HG03432 (cell line): Measurements from ENCODE around the gene DMD.

ENCODE experiments used
- ATAC-seq: cut with Tn5 transposase; IDR thresholded peaks from one replicate; pipeline ENCODE4 v1.9.1; 2021; ENCODE audit warnings: mild to moderate bottlenecking, moderate library complexity; ENCODE audit not compliant: unreplicated experiment

The DMD gene

DNA sequence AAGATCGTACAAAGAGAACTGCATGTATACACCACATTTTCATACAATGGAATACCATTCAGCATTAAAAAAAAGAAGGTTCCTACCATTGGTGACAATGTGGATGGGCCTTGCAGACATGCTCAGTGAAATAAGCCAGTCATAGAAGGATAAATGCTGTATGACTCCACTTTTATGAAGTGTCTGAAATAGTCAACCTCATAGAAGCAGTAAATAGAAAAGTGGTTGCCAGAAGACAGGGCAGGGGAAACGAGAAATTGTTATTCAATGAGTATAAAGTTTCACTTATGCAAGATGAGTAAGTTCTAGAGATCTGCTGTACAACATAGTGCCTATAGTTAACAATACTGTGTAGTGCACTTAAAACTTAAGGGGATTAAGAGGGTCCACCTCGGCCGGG lies 1882.1 kb downstream of the DMD start:
- no peak for ATAC-seq

GRCh38 chrX:31323658-31324057 lies 1887.7 kb downstream of the DMD start:
- ATAC-seq, result peak; percentile 99

GRCh38 chrX:31320740-31321139 lies 1890.6 kb downstream of the DMD start:
- ATAC-seq, result no peak

- ATAC-seq, result no peak
Measured at GRCh38 chrX:31319586-31319985, 1891.8 kb downstream of the DMD start.

DNA sequence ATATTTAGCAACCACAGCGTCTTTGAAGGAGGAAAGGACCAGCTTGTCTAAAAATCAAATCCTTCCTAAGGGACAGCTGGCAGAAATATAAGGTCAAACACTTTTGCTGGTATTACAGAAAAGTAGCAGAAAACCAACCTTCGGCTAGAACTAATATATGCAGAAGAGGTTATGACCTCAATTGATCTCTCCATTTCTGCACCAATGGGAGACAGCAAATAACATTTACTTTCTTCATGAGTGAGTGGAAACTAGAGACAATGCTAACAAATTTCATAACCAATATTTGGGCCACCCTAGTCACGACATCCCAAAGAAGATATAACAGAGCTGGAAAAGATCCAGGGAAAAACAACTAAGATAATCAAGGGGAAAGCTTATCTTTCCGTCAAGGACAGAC lies 1892.5 kb downstream of the DMD start:
- ATAC-seq, result no peak

- no peak for ATAC-seq
Measured at GRCh38 chrX:31316340-31316991, 1894.9 kb downstream of the DMD start.

DNA sequence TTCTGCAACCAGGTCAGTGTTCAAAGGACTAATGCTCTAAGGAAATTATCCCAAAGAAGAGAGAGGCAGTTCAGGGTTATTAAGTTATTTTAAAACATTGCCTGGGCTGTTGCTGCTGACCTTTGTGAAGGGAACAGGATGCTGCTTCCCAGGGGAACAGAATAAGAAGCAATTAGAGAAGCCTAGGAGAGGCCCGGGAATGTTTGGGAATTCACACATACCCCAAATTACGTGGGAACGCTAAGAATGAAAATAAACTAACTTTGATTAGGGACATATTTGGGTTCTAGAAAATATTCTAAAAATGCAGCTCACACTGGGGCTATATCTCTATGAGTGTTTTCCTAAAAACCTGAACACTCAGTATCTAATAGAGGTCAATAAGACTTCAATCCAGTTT lies 1896.4 kb downstream of the DMD start:
- no peak for ATAC-seq

- no peak for ATAC-seq
Measured at GRCh38 chrX:31307952-31308351, 1903.4 kb downstream of the DMD start.

GRCh38 chrX:31302573-31303075 lies 1908.7 kb downstream of the DMD start:
- ATAC-seq, result no peak

GRCh38 chrX:31301941-31302340 lies 1909.4 kb downstream of the DMD start:
- no peak for ATAC-seq

DNA sequence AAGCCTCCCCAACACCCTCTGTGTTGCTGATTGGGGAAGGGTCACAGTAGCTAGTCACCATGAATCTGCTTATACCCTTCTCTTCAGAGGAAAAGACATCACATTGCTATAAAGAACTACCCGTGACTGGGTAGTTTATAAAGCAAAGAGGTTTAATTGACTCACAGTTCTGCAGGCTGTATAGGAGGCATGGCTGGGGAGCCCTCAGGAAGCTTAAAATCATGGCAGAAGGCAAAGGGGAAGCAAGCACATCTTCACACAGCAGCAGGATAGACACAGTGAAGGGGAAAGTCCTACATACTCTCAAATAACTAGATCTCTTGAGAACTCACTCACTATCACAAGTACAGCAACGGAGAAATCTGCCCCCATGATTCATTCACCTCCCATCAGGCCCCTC lies 1910.1 kb downstream of the DMD start:
- no peak for ATAC-seq

DNA sequence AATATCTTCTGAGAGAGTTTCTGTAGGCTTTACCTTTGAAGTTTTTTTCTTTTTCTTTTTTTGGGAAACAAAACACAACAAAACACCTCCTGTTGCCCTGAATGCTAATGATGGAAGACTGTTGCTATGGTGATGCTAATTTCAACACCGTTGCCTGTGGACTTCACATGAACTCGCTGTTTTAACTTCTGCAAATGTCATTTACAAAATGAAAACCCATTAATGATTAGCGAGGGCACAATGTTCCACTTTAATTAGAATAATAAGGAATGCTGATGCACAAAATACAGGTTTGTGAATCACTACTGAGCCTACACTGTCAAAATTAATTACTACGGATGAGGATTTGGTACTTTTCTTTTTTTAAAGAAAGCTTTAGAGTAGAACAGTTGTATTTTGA lies 1912.4 kb downstream of the DMD start:
- ATAC-seq, result no peak

DNA sequence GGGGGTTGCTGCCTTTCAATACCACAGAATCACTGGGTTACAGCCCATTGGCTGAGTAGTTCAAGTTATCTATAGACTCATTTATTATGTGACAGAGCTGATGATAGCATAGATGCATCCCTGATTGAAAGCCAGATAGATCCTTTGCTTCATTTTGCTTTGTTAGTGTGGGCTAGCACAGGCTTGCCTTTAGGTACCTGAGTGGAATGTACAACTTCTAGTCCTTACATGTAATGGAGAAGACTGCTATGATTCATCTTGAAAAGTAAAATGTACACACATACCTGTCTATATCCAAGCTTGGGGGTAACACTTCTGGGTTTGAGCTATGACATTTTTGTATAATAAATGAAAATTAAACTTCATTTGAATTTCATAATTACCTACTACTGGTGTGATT lies 1913.5 kb downstream of the DMD start:
- no peak for ATAC-seq

- no peak for ATAC-seq
Measured at GRCh38 chrX:31294475-31294874, 1916.9 kb downstream of the DMD start.

GRCh38 chrX:31293409-31293808 lies 1917.9 kb downstream of the DMD start:
- ATAC-seq, result no peak

- no peak for ATAC-seq
Measured at GRCh38 chrX:31291131-31291530, 1920.2 kb downstream of the DMD start.

- ATAC-seq, result no peak
Measured at GRCh38 chrX:31287861-31288260, 1923.5 kb downstream of the DMD start.

DNA sequence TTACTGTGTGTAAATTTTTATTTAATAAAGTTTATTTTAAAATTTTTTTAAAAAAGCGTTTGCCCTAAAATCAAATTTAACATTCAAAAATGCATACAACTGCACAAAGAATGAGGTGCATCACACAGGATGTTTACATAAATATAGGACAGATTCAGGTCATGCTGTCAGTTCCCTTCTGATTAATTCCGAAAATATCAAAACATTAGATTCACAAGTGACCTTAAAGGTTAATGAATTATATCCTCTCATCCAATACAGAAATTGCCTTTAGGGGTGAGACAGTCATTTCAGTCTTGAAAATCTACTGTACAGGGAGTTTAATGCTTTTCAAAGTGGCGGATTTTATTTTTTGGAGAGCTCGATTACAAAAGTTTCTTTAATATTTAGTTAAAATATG lies 1930.8 kb downstream of the DMD start:
- peak; percentile 69 for ATAC-seq

GRCh38 chrX:31279359-31279758 lies 1932.0 kb downstream of the DMD start:
- no peak for ATAC-seq

- peak; percentile 62 for ATAC-seq
Measured at GRCh38 chrX:31272472-31272775, 1938.9 kb downstream of the DMD start.

- ATAC-seq, result peak; percentile 30
Measured at GRCh38 chrX:31271615-31272471, 1939.5 kb downstream of the DMD start.

DNA sequence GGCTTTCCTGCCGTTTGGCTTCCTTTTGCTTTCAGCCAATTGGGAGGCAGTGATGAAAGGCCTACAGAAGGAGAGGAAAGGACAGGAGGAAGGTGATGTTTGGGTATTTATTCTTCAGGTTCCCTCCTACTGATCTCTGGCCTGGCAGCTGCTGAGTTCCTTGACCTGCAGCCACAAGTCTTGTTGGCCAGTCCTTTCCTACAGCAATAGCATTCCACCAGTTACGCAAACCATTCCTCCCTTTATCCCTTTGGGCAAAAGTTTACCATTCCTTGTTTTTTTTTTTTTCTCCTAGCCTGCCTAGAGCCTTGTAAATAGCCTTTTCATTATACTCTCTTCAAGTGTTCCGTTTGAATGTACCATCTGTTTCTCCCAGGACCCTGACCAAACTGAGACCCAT lies 1941.4 kb downstream of the DMD start:
- ATAC-seq, result no peak
